ENCODE data around the gene KCP.

The KCP gene

DNA sequence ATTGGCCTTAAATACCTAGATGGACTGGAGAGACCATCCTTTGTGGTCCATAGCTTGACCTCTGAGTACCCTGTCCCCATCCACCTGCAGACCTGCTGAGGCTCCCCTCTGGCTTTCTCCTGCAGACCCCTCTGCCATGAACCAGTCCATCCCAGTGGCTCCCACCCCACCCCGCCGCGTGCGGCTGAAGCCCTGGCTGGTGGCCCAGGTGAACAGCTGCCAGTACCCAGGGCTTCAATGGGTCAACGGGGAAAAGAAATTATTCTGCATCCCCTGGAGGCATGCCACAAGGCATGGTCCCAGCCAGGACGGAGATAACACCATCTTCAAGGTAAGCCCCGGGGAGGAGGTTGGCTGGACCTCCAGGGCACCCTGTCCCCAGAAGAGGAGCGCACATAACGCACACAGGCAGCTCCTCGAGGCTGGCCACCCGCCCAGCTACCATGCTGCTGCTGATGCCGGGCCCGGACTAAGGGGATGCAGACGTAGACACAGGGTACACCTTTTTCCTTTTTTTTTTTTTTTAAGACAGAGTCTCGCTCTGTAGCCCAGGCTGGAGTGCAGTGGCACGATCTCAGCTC is 31.5 kb upstream of the KCP start:
- Mint-ChIP-seq H3K36me3 (ENCODE audit: low read depth) (no peaks in the 10 kb centered on the region), H3K9me3 (no peaks in the 10 kb centered on the region), H3K27me3 (peaks cover 34% of the 10 kb centered on the region), H3K27ac (no peak overlapping the region), H3K4me1 (ENCODE audit: low read depth) (peaks cover 28% of the 10 kb centered on the region), H3K4me3 (no peak overlapping the region)
- no peak for DNase-seq

DNA sequence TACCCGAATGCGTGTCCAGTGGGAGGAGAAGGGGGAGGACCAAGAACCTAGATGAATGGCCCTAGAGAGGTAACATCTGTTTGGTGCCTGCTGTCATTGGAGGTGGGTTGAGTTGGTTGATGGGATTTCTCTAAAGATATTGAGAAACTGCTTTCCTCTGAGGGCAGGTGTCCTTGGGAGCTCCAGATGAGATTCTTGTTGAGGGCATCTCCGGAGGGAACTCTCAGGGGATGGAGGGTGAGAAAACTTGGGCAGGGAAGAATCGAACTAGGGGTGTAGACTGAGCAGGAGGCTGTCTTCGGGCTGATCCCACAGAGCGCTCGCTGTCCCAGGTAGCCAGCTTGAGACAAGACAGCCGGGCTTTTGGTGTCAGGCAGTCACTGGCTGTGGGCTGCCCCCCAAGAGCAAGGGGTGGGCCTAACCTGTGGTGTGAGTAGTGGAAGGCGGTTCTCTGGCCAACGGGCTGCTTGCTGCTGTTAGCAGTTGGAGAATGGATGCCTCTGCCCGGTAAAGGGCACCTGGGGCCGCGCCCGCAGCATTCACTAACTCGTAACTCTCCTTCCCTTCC is 30.9 kb upstream of the KCP start:
- peaks cover 30% of the 10 kb centered on the region for H3K4me1 Mint-ChIP-seq (ENCODE audit: low read depth)
- H3K4me3 Mint-ChIP-seq: peak overlapping the region; percentile 32
- peak overlapping the region; percentile 2 for H3K27ac Mint-ChIP-seq
- no peaks in the 10 kb centered on the region for H3K36me3 Mint-ChIP-seq (ENCODE audit: low read depth)
- DNase-seq: no peak
- peaks cover 39% of the 10 kb centered on the region for H3K27me3 Mint-ChIP-seq
- H3K9me3 Mint-ChIP-seq: no peaks in the 10 kb centered on the region

GRCh38 chr7:128940494-128941322 is 30.2 kb upstream of the KCP start:
- Mint-ChIP-seq H3K36me3 (ENCODE audit: low read depth) (no peaks in the 10 kb centered on the region), H3K4me3 (peak overlapping the region; percentile 83), H3K27ac (peak overlapping the region; percentile 2), H3K4me1 (ENCODE audit: low read depth) (peaks cover 30% of the 10 kb centered on the region), H3K9me3 (no peaks in the 10 kb centered on the region), H3K27me3 (peaks cover 42% of the 10 kb centered on the region)
- DNase-seq: no peak

- Mint-ChIP-seq H3K4me3 (peak overlapping the region; percentile 83), H3K27me3 (peaks cover 42% of the 10 kb centered on the region), H3K27ac (no peak overlapping the region), H3K4me1 (ENCODE audit: low read depth) (peaks cover 30% of the 10 kb centered on the region), H3K9me3 (no peaks in the 10 kb centered on the region), H3K36me3 (ENCODE audit: low read depth) (no peaks in the 10 kb centered on the region)
- no peak for DNase-seq
Measured at GRCh38 chr7:128939861-128940410, 29.4 kb upstream of the KCP start.

- Mint-ChIP-seq H3K27ac (no peak overlapping the region), H3K4me3 (peak overlapping the region; percentile 83), H3K9me3 (no peaks in the 10 kb centered on the region), H3K4me1 (ENCODE audit: low read depth) (peaks cover 31% of the 10 kb centered on the region), H3K27me3 (peaks cover 42% of the 10 kb centered on the region), H3K36me3 (ENCODE audit: low read depth) (no peaks in the 10 kb centered on the region)
- DNase-seq: peak; percentile 48
Measured at GRCh38 chr7:128939075-128939860, 28.8 kb upstream of the KCP start.

GRCh38 chr7:128938544-128939074 is 28.1 kb upstream of the KCP start:
- Mint-ChIP-seq H3K4me3 (peak overlapping the region; percentile 83), H3K27me3 (peaks cover 42% of the 10 kb centered on the region), H3K27ac (peak overlapping the region; percentile 81), H3K9me3 (no peaks in the 10 kb centered on the region), H3K36me3 (ENCODE audit: low read depth) (no peaks in the 10 kb centered on the region), H3K4me1 (ENCODE audit: low read depth) (peaks cover 33% of the 10 kb centered on the region)
- DNase-seq: peak; percentile 46

DNA sequence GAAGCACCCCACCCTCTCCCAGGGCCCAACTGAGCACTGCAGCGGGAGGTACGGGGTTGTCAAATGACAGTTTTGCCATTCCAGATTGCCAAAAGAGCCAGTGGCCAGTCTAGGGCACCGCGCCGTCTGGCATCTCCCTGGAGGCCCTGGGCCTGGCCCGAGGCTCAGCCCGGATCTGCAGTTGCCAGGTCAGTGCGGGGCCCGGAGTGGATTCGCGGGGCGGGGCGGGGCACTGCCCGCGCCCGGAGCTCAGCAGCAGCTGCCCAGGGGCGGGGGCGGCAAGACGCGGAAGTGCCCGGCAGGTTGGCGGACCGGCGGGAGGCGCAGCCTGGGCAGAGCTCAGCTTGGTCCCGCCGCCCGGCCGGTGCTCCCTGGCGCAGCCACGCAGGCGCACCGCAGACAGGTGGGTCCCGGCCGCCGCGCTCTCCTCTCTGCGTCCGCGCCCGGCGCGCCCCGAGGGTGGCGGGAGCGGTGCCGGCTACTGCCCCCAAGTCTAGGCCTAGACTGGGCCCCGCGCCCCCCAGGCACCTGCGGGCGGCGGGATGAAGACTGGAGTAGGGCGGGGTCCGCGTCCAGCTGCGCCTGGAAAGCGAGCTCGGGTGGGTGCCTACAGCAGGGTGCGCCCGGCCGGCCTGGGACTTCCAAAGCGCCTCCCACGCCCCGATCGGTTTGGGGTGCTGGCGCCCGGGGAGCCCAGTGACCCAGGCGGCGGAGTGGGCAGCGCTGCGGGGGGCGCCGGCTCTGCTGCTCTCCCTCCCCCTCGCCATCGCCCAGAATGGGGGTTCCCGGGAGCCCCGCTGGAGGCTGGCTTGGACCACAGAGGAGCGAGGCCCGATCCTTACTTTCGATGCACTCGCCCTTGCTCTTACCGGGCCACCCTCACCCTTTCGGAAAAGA is 27.4 kb upstream of the KCP start, which contains the start of gene IRF5:
IRF5 (plus strand) TSS at position 281 of the 897 bp plus-strand sequence. CDS start 4,155 bp downstream, outside the sequence.
- Mint-ChIP-seq H3K27me3 (peaks cover 42% of the 10 kb centered on the region), H3K36me3 (ENCODE audit: low read depth) (no peaks in the 10 kb centered on the region), H3K4me3 (peak within 1 kb of the TSS; percentile 83), H3K4me1 (ENCODE audit: low read depth) (peaks cover 40% of the 10 kb centered on the region), H3K9me3 (no peaks in the 10 kb centered on the region), H3K27ac (peak within 1 kb of the TSS; percentile 81)
- peak; percentile 59 for DNase-seq

DNA sequence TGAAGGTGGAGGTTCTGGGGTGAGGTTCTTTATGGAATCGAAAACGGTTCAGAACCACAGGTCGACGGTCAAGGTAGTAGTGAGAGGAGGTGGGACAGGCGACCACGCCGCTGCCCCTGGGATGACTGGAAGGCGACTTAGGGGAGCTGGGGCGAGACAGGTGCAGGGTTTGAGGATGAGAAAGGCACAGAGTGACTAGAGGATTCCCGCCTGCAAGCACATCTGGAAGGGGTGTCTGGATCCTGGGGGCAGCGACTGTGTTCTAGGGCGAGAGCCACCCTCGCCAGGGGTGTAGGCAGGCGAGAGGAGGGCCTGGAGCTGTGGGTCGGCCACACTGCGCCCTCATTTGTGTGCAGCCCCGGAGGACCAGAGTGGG is 26.8 kb upstream of the KCP start:
- H3K27ac Mint-ChIP-seq: no peak overlapping the region
- peaks cover 42% of the 10 kb centered on the region for H3K27me3 Mint-ChIP-seq
- peaks cover 45% of the 10 kb centered on the region for H3K4me1 Mint-ChIP-seq (ENCODE audit: low read depth)
- H3K4me3 Mint-ChIP-seq: peak overlapping the region; percentile 62
- DNase-seq: no peak
- H3K36me3 Mint-ChIP-seq (ENCODE audit: low read depth): no peaks in the 10 kb centered on the region
- H3K9me3 Mint-ChIP-seq: no peaks in the 10 kb centered on the region

DNA sequence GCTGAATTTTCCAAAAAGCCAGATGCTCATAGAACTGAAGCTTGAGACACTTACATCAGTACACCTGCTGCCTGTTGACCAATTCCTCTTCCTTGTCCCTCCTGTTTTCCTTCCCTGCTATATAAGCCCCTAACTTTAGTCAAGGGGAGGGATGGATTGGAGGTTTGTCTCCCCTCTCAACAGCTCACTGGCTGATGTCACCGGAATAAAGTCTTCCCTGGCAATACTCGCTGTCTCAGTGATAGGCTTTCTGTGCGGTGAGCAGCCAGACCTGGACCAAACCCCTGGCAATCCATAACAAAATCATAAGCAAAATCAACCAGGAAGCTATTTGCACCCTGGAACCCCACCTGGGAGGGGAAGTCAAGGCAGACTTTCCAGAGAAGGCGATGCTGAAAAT is 26.3 kb upstream of the KCP start:
- peak overlapping the region; percentile 62 for H3K4me3 Mint-ChIP-seq
- peaks cover 42% of the 10 kb centered on the region for H3K27me3 Mint-ChIP-seq
- H3K27ac Mint-ChIP-seq: no peak overlapping the region
- peaks cover 45% of the 10 kb centered on the region for H3K4me1 Mint-ChIP-seq (ENCODE audit: low read depth)
- no peak for DNase-seq
- H3K9me3 Mint-ChIP-seq: no peaks in the 10 kb centered on the region
- H3K36me3 Mint-ChIP-seq (ENCODE audit: low read depth): no peaks in the 10 kb centered on the region

DNA sequence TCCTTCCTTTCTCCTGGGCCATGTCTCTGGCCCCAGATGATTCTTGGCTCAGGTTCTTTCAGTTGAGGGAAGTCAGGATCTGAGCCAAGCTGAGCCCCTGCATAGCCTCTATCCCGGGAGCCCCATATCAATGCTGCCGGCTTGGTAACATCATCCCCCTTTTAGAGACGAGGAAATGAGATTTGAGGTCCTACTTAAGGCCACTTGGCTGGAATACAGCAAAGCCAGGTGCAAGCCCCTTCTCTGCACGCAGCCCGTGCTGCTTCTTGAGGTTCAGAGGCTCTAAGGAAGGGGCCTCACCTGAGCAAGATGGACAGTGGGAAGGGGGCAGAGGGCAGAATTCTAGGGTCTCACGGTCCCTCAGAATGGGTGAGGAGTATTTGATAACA is 24.8 kb upstream of the KCP start:
- no peaks in the 10 kb centered on the region for H3K9me3 Mint-ChIP-seq
- peaks cover 34% of the 10 kb centered on the region for H3K4me1 Mint-ChIP-seq (ENCODE audit: low read depth)
- no peak overlapping the region for H3K27ac Mint-ChIP-seq
- DNase-seq: no peak
- H3K36me3 Mint-ChIP-seq (ENCODE audit: low read depth): no peaks in the 10 kb centered on the region
- H3K27me3 Mint-ChIP-seq: peaks cover 30% of the 10 kb centered on the region
- no peak overlapping the region for H3K4me3 Mint-ChIP-seq

DNA sequence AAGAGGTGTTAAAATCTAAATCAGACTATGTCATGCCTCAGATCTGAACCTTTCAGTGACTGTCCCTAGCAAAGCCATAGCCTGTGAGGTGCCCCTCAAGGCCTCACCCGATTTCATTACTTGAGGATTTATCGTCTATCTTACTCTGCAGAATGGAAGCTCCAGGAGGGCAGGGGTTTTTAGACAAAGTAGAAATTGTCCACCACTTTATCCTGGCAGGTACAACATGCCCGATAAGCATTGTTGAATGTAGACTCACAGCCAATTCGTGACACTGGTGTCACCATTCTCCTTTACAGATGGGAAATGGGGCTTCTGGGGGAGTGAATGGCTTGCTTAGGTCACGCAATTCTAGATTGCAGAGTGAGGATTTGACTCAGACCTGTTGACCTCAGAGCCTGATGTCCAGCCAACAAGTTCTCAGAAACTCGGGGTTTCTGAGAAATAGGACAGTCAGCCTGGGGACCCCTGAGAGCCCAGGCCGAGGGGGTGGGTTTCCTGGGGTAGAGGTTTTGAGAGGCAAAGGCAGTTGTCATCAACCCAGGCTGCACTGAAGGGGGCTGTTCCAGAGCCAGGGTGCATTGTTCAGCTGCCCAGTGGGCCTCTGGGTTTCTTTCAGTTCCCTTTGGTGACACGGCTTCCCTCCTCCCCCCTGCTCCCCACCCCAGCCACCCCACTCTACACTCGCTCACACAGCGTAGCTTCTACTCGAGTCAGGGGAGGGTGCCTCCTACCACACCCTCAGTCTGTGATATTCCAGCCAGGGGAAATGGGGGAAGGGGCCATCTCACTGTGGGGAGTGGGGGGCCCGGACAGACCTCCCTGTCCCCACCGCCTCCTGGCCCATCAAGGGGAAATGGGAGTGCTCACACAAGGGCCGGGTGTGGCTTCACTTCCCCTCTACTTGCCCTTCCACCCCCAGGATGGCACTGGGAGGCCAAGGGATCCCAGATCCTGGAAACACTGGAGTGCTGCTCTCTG is 24.1 kb upstream of the KCP start:
- DNase-seq: no peak
- H3K9me3 Mint-ChIP-seq: no peaks in the 10 kb centered on the region
- no peak overlapping the region for H3K27ac Mint-ChIP-seq
- no peak overlapping the region for H3K4me3 Mint-ChIP-seq
- H3K27me3 Mint-ChIP-seq: peaks cover 23% of the 10 kb centered on the region
- peaks cover 28% of the 10 kb centered on the region for H3K4me1 Mint-ChIP-seq (ENCODE audit: low read depth)
- H3K36me3 Mint-ChIP-seq (ENCODE audit: low read depth): no peaks in the 10 kb centered on the region

DNA sequence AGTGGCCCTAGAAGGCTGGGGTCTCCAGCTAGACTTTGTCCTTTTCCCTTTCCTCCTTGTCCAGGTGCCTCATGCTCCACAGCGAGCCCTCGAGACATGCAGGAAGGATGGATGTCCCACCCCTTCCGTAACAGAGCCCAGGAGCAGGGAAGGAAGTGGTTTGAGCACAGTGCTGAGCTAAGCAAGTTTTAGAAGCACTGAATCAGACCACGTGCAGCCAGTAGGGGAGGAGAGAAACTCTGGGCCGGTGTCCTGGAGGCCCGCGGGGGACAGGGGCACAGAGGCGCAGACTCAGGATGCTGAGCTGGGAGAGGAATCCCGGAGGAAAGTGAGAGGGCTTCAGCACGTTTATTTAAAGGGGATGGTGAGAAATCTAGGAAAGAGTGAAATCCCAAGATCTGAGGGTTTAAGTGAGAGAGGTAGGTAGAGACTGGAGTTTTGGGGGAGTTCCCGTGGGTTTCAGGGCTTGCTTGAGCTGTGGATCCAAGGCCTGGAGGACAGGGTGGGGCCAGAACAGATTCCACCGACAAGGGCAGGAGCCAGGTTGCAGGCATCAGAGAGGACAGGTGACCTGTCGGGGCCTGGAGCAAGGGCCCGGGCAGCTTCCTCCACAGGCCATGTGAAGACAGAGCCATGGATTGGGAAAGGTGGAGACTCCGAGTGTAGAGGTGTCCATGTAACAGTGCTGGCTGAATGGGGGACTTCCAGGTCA is 22.8 kb upstream of the KCP start:
- H3K4me1 Mint-ChIP-seq (ENCODE audit: low read depth): peaks cover 25% of the 10 kb centered on the region
- peak overlapping the region; percentile 86 for H3K27ac Mint-ChIP-seq
- H3K27me3 Mint-ChIP-seq: peaks cover 15% of the 10 kb centered on the region
- H3K9me3 Mint-ChIP-seq: no peaks in the 10 kb centered on the region
- H3K36me3 Mint-ChIP-seq (ENCODE audit: low read depth): no peaks in the 10 kb centered on the region
- peak overlapping the region; percentile 49 for H3K4me3 Mint-ChIP-seq
- DNase-seq: peak; percentile 68

Measured in activated T-cell treated with anti-CD3 and anti-CD28 coated beads, Interleukin-2, amount 50 U/mL, for 24 hours (primary cell).